K562 (cell line): ENCODE results near the gene MYLK3. TPM values are rescaled to one million over a fixed set of nuclear protein-coding genes. Genes with fewer than 3 reads are reported as not detected.

Source experiments
- EP400 ChIP-seq: fragments of 450-650 bp; IDR thresholded peaks from 2 replicates; pipeline ENCODE4 v1.6.1; 2017; ENCODE audit warnings: antibody characterized with exemption, mild to moderate bottlenecking, moderate library complexity
- FIP1L1 ChIP-seq: fragments of 200-400 bp; formaldehyde crosslinking; IDR thresholded peaks from 2 replicates; pipeline ENCODE4 v1.6.1; 2018; ENCODE audit warnings: mild to moderate bottlenecking, low read depth, low read length; ENCODE audit not compliant: poor library complexity, severe bottlenecking
- GATA2 ChIP-seq: sonication (generic); formaldehyde crosslinking; IDR thresholded peaks from 2 replicates; pipeline ENCODE4 v1.4.0; 2020; ENCODE audit warnings: mild to moderate bottlenecking, missing genetic modification reagents
- JUN ChIP-seq, 2 experiments: sonication (generic) in 1 of 2; formaldehyde crosslinking in 1 of 2; IDR thresholded peaks; 2 replicates each; pipeline versions ENCODE4 v1.6.1 to v1.8.0; 2012 to 2022; ENCODE audit warnings: borderline replicate concordance in 2 of 2, mild to moderate bottlenecking in 2 of 2, improper control_type of control experiment in 1 of 2, low read depth in 1 of 2, low read length in 1 of 2, missing genetic modification reagents in 1 of 2
- KLF13 ChIP-seq: fragments of 450-650 bp; IDR thresholded peaks from 2 replicates; pipeline ENCODE4 v1.6.1; 2016; ENCODE audit warnings: missing genetic modification characterization, low read depth, mild to moderate bottlenecking, missing compliant biosample characterization, moderate library complexity, borderline replicate concordance
- MAX ChIP-seq: sonication (generic); formaldehyde crosslinking; IDR thresholded peaks from 2 replicates; pipeline ENCODE4 v1.9.0; 2022; ENCODE audit warnings: mild to moderate bottlenecking, missing genetic modification reagents
- MYC ChIP-seq, 2 experiments: fragments of 250-450 bp in 1 of 2; sonication (Bioruptor Pico) in 1 of 2; IDR thresholded peaks; 2 replicates each; pipeline versions ENCODE4 v1.5.1 to v1.6.1; 2012 to 2021; ENCODE audit warnings: low read depth in 2 of 2, borderline replicate concordance in 1 of 2, improper control_type of control experiment in 1 of 2, low read length in 1 of 2, mild to moderate bottlenecking in 1 of 2, moderate library complexity in 1 of 2
- NR4A1 ChIP-seq, 2 experiments: fragments of 250-450 bp in 1 of 2; fragments of 450-650 bp in 1 of 2; sonication (Bioruptor Pico) in 1 of 2; IDR thresholded peaks; 2 replicates each; pipeline versions ENCODE4 v1.4.0 to v1.6.1; 2016 to 2020; ENCODE audit warnings: mild to moderate bottlenecking in 2 of 2, missing compliant biosample characterization in 1 of 2, missing genetic modification characterization in 1 of 2, moderate library complexity in 1 of 2
- PML ChIP-seq: IDR thresholded peaks from 2 replicates; pipeline ENCODE4 v1.6.1; 2012; ENCODE audit warnings: low read length, inconsistent platforms
- POLR2A ChIP-seq: fragments of 450-650 bp; conservative IDR thresholded peaks from 2 replicates; pipeline ENCODE4 v1.6.1; 2016
- SMARCC2 ChIP-seq: fragments of 450-650 bp; IDR thresholded peaks from 2 replicates; pipeline ENCODE4 v1.6.1; 2017; ENCODE audit warnings: antibody characterized with exemption, moderate library complexity, mild to moderate bottlenecking, low read depth
- TRIM25 ChIP-seq: fragments of 450-650 bp; IDR thresholded peaks from 2 replicates; pipeline ENCODE4 v1.7.0; 2016; ENCODE audit warnings: borderline replicate concordance
- USF2 ChIP-seq: sonication (generic); formaldehyde crosslinking; IDR thresholded peaks from 2 replicates; pipeline ENCODE4 v1.5.0; 2020; ENCODE audit warnings: missing genetic modification reagents
- ZBTB9 ChIP-seq: fragments of 450-650 bp; formaldehyde crosslinking; IDR thresholded peaks from 2 replicates; pipeline ENCODE4 v1.4.0; 2020; ENCODE audit warnings: mild to moderate bottlenecking, moderate library complexity
- ZEB2 ChIP-seq: fragments of 450-650 bp; IDR thresholded peaks from 2 replicates; pipeline ENCODE4 v1.6.1; 2016
- ZNF12 ChIP-seq: sonication (generic); formaldehyde crosslinking; IDR thresholded peaks from 2 replicates; pipeline ENCODE4 v1.4.0; 2020; ENCODE audit warnings: mild to moderate bottlenecking, missing genetic modification reagents
- ZNF212 ChIP-seq: fragments of 450-650 bp; formaldehyde crosslinking; IDR thresholded peaks from 2 replicates; pipeline ENCODE4 v1.4.0; 2020; ENCODE audit warnings: mild to moderate bottlenecking
- ZNF24 ChIP-seq: fragments of 450-650 bp; IDR thresholded peaks from 2 replicates; pipeline ENCODE4 v1.6.1; 2016
- ZNF274 ChIP-seq: IDR thresholded peaks from 2 replicates; pipeline ENCODE4 v1.6.1; 2011; ENCODE audit warnings: low read depth, mild to moderate bottlenecking, low read length, moderate library complexity, borderline replicate concordance
- ZNF354B ChIP-seq: fragments of 250-450 bp; sonication (Bioruptor Pico); IDR thresholded peaks from 2 replicates; pipeline ENCODE4 v1.4.0; 2020
- polyA plus RNA-seq, 8 experiments: library from polyadenylated mRNA; depleted of rRNA in 4 of 8; stranded (reverse) in 5 of 8; unstranded in 3 of 8; fragments of >200 nt; fragmentation: Nextera tagmentation in 2 of 8; fragmentation: Illumina TruSeq in 1 of 8; extraction: Ambion mirVana in 2 of 8; extraction: Trizol in 1 of 8; gene quantifications; 2 replicates each; pipeline versions ENCODE4 v1.2.1 to v1.2.3, GENCODE V29; 2011 to 2014; ENCODE audit warnings: inconsistent platforms in 1 of 8, missing spikeins in 1 of 8
- total RNA-seq, 7 experiments: library from RNA; depleted of rRNA in 6 of 7; stranded (reverse); fragments of >200 nt in 6 of 7; fragmentation: Illumina TruSeq in 2 of 7; extraction: Trizol in 2 of 7; gene quantifications; 2 replicates each; pipeline versions ENCODE4 v1.2.1 to v1.2.3, GENCODE V29; 2011 to 2021; ENCODE audit warnings: low replicate concordance in 1 of 7

MYLK3 gene
- total and polyA plus RNA-seq, 9 of the 15 experiments (the other 6 are each of a cell fraction or from before 2014, with no cell fraction given) = 0.69 to 10.7 (median 4.7) TPM

- TF ChIP-seq USF2 (CRISPR knock-in tag) (peak; percentile 97), EP400 (peak; percentile 86), TRIM25 (no peak), ZEB2 (peak; percentile 80; the same call in 1 of the 2 replicates), ZNF274 (no peak), ZNF24 (no peak), KLF13 (tag) (peak; percentile 90), NR4A1 (CRISPR knock-in tag; IDR thresholded peaks at IDR 0.05) (0 out of 2 replicates have a peak, but pooled peaks have one; percentile 51), NR4A1 (tag; IDR thresholded peaks at IDR 0.05) (no peak), MYC (IDR thresholded peaks at IDR 0.05; ENCODE audit: low read depth, low read length) (peak; percentile 68), MYC (CRISPR knock-in tag; IDR thresholded peaks at IDR 0.05; ENCODE audit: borderline replicate concordance, low read depth) (0 out of 2 replicates have a peak, but pooled peaks have one; percentile 65), GATA2 (CRISPR knock-in tag) (no peak), ZNF212 (CRISPR knock-in tag) (0 out of 2 replicates have a peak, but pooled peaks have one; percentile 7), MAX (CRISPR knock-in tag) (peak; percentile 50), ZNF12 (CRISPR knock-in tag) (0 out of 2 replicates have a peak, but pooled peaks have one; percentile 57), JUN (IDR thresholded peaks at IDR 0.05; ENCODE audit: borderline replicate concordance, low read depth, low read length) (no peak; the same call in 1 of the 2 replicates), JUN (CRISPR knock-in tag; IDR thresholded peaks at IDR 0.05; ENCODE audit: borderline replicate concordance) (no peak), ZNF354B (CRISPR knock-in tag) (no peak), FIP1L1 (peak; percentile 62), PML (no peak), POLR2A (peak; percentile 65), SMARCC2 (no peak), ZBTB9 (CRISPR knock-in tag) (0 out of 2 replicates have a peak, but pooled peaks have one; percentile 57)
Measured at GRCh38 chr16:46688654-46689364, 59.3 kb downstream of the MYLK3 start, which contains the start of gene VPS35 (continued).
